Measurements from ENCODE around the gene SYT10.
"Not testable (repeated sequence)": the region's sequence is repeated elsewhere in the genome, so short reads cannot be mapped to it uniquely, and the experiment has no call there.

Gene SYT10

GRCh38 chr12:33357181-33357580 is 82.4 kb downstream of the SYT10 start:
- H3K27ac ChIP-seq: no peak overlapping the region
- TF ChIP-seq CTCF (IDR thresholded peaks at IDR 0.05): no peak
- no peak for TF ChIP-seq ZFX (IDR thresholded peaks at IDR 0.05; ENCODE audit: borderline replicate concordance)

GRCh38 chr12:33349791-33350190 is 89.8 kb downstream of the SYT10 start:
- TF ChIP-seq CTCF (IDR thresholded peaks at IDR 0.05): no peak
- no peak for TF ChIP-seq ZFX (IDR thresholded peaks at IDR 0.05; ENCODE audit: borderline replicate concordance)
- no peak overlapping the region for H3K27ac ChIP-seq

- H3K27ac ChIP-seq: not testable (repeated sequence)
These were observed 107.6 kb downstream of the SYT10 start for GRCh38 chr12:33331961-33332398.

GRCh38 chr12:33330940-33331339 is 108.7 kb downstream of the SYT10 start:
- TF ChIP-seq CTCF (IDR thresholded peaks at IDR 0.05): no peak
- TF ChIP-seq ZFX (IDR thresholded peaks at IDR 0.05; ENCODE audit: borderline replicate concordance): no peak
- H3K27ac ChIP-seq: no peak overlapping the region
